Measurements from ENCODE around the gene HDHD2. TPM values are rescaled to one million over a fixed set of nuclear protein-coding genes. Genes with fewer than 3 reads are reported as not detected.

The HDHD2 gene
- total RNA-seq, 1 donor = 17.3 TPM

GRCh38 chr18:47075098-47075883 is 75.0 kb downstream of the HDHD2 start:
- no peak for TF ChIP-seq CTCF (IDR thresholded peaks at IDR 0.05; ENCODE audit: insufficient read depth, low read depth, low read length)
- no peak overlapping the region for H3K4me3 ChIP-seq (ENCODE audit: low read depth, low read length)
- peak; percentile 8 for DNase-seq (ENCODE audit: low read depth)

- H3K4me3 ChIP-seq (ENCODE audit: low read depth, low read length) = no peak overlapping the region
- TF ChIP-seq CTCF (IDR thresholded peaks at IDR 0.05; ENCODE audit: insufficient read depth, low read depth, low read length) = no peak
- DNase-seq (ENCODE audit: low read depth) = no peak
Observed at GRCh38 chr18:47067648-47068047, 82.7 kb downstream of the HDHD2 start.

GRCh38 chr18:47063096-47063495 is 87.2 kb downstream of the HDHD2 start:
- no peak overlapping the region for H3K4me3 ChIP-seq (ENCODE audit: low read depth, low read length)
- DNase-seq (ENCODE audit: low read depth) = no peak
- TF ChIP-seq CTCF (IDR thresholded peaks at IDR 0.05; ENCODE audit: insufficient read depth, low read depth, low read length) = no peak

GRCh38 chr18:47062471-47062870 is 87.8 kb downstream of the HDHD2 start:
- H3K4me3 ChIP-seq (ENCODE audit: low read depth, low read length) = no peak overlapping the region
- no peak for DNase-seq (ENCODE audit: low read depth)
- TF ChIP-seq CTCF (IDR thresholded peaks at IDR 0.05; ENCODE audit: insufficient read depth, low read depth, low read length) = no peak

Small RNA genes lying within 50 kb of the gene (small RNA-seq; reads per million reads assigned to genes)
- not detected for gene AC012254.4

Other genes with a start within 250 kb of the HDHD2 start
- gene PIAS2, start 233.0 kb downstream of the HDHD2 start, total RNA-seq = 26.4 and 32.0 TPM in 2 replicates
- 1.3 and 2.9 TPM in 2 replicates for gene KATNAL2, start 232.9 kb downstream of the HDHD2 start, total RNA-seq
- not detected in 2 replicates for gene ELOA2, start 114.9 kb downstream of the HDHD2 start, total RNA-seq
- gene IER3IP1, start 25.9 kb upstream of the HDHD2 start, total RNA-seq = 24.5 and 27.6 TPM in 2 replicates
- gene SKOR2, start 101.2 kb upstream of the HDHD2 start, total RNA-seq = not detected in 2 replicates